G401 (cell line): ENCODE measurements around the gene KPNA3. TPM values are rescaled to one million over a fixed set of nuclear protein-coding genes. Genes with fewer than 3 reads are reported as not detected.
"Not testable (repeated sequence)": the region's sequence is repeated elsewhere in the genome, so short reads cannot be mapped to it uniquely, and the experiment has no call there.

ENCODE experiments used
- DNase-seq: peaks from one replicate; pipeline ENCODE4 v3.0.0-alpha.2; 2015; ENCODE audit warnings: low spot score
- in situ Hi-C: cut with HindIII; loops from 2 replicates; pipeline ENCODE4 v1.10.0; 2016; ENCODE audit warnings: low sequenced_read_pairs, mixed read lengths
- total RNA-seq: library from RNA; depleted of rRNA; stranded (reverse); fragments of >200 nt; shearing (Covaris generic); gene quantifications from 2 replicates; pipeline ENCODE4 v1.2.3, GENCODE V29; 2014

Gene KPNA3
- total RNA-seq, 1 experiment from 2014 or later: 26.4 TPM

DNA sequence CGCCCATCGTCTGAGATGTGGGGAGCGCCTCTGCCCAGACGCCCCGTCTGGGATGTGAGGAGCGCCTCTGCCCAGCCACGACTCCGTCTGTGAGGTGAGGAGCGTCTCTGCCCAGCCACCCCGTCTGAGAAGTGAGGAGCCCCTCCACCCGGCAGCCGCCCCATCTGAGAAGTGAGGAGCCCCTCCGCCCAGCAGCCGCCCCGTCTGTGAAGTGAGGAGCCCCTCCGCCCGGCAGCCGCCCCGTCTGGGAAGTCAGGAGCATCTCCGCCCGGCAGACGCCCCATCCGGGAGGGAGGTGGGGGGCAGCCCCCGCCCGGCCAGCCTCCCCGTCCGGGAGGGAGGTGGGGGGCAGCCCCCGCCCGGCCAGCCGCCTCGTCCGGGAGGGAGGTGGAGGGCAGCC lies 30.7 kb downstream of the KPNA3 start:
- DNase-seq, in situ Hi-C loops: not testable (repeated sequence)

DNA sequence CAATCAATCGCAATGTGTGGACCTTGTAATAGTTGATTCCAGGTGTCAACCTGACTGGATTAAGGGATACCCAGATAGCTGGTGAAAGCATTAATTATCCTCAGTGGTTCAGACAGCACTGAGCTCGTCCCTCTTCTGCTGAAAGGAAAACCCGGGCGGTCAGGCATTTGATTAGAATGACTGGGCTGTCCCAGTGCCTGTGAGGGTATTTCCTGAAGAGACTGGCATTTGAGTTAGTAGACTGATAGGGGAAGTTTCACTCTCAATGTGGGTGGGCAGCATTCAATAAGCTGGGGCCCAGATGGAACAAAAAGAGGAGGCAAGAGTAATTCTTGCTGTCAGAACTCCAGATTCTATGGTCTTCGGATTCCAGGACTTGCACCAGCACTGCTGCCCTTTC lies 31.9 kb downstream of the KPNA3 start:
- in situ Hi-C loops: no loop called here
- DNase-seq: no peak

DNA sequence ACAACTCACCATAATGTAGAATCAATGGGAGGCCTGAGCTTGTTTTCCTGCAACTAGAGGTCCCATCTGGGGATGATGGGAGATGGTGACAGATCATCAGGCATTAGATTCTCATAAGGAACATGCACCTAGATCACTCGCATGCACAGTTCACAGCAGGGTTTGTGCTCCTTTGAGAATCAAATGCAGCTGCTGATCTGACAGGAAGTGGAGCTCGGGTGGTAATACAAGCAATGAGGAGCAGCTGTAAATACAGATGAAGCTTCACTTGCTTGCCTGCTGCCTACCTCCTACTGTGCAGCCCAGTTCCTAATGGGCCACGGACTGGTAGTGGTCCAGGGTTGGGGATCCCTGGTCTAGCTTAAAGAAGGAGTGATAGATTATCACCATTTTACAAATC lies 33.0 kb downstream of the KPNA3 start:
- in situ Hi-C loops: no loop called here
- no peak for DNase-seq

DNA sequence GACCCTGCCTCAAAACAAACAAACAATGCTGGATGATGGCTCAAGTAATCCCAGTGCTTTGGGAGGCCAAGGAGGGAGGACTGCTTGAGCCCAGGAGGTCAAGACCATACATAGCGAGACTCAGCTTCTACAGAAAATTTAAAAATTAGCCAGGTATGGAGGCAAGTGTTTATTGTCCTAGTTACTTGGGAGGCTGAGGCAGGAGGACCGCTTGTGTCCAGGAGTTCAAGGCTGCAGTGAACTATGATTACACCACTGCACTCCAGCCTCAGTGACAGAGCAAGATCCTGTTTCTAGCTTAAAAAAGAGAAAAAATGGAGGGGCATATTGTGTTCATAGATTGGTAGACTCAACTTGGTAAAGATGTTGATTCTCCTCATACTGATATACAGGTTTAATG lies 36.2 kb downstream of the KPNA3 start:
- no peak for DNase-seq
- in situ Hi-C loops: no loop called here

DNA sequence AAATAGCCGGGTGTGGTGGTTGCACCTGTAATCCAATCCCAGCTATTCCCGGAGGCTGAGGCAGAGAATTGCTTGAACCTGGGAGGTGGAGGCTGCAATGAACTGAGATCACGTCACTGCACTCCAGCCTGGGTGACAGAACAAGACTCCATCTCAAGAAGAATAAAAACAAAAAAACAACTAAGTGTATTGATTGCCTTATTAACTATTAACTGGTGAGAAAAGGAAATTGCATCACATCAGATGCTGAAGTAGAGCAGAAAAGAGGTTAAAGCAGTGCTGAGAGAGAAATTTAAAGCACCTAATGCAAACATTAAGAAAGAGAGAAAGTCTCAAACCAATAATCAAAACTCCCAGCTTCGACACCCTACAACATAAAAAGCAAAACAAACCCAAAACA lies 38.3 kb downstream of the KPNA3 start:
- no peak for DNase-seq
- in situ Hi-C loops: no loop called here

DNA sequence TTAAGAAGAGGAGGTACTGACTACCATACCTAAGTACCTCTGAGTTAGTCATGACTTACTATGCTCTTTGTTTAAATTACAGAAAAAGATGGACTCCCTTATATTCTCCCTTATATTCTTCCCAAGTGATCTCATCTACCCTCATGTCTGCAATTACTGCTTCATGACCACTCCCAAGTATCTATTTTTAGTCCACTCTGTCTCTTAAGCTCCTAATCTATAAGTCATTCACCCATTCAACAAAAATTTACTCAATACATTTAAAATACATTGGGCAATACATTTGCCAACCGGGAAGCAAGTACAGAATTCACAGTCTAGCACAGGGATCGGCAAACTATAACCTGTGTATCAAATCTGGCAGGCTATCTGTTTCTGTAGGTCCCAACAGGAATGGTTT lies 42.6 kb downstream of the KPNA3 start:
- no peak for DNase-seq
- in situ Hi-C loops: no loop called here

DNA sequence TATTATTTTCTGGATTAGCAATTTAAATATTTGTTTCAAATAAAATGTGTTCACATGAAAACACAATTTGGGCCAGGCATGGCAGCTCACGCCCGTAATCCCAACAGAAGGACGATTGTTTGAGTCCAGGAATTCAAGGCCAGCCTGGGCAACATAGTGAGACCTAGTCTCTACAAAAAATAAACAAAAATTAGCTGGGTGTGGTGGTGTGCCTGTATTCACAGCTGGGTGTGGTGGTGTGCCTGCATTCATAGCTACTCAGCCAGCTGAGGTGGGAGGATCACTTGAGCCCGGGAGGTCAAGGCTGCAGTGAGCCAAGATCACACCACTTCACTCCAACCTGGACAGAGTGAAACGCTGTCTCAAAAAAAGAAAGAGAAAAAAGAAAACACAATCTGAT lies 46.4 kb downstream of the KPNA3 start:
- no peak for DNase-seq
- in situ Hi-C loops: no loop called here

DNA sequence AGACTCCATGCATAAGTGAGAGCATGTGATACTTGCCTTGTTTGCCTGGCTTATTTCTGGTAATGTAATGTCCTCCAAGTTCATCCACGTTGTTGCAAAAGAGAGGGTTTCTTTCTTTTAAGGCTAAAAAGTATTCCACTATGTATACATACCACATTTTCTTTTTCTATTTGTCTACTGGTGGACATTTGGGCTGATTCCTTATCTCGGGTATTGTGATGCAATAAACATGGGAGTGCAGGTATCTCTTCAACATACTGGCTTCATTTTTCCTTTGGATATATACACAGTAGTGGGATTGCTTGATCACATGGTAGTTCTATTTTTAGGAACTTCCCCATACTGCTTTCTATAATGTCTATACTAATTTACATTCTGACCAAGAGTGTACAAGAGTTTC lies 51.6 kb downstream of the KPNA3 start:
- in situ Hi-C loops: no loop called here
- no peak for DNase-seq

DNA sequence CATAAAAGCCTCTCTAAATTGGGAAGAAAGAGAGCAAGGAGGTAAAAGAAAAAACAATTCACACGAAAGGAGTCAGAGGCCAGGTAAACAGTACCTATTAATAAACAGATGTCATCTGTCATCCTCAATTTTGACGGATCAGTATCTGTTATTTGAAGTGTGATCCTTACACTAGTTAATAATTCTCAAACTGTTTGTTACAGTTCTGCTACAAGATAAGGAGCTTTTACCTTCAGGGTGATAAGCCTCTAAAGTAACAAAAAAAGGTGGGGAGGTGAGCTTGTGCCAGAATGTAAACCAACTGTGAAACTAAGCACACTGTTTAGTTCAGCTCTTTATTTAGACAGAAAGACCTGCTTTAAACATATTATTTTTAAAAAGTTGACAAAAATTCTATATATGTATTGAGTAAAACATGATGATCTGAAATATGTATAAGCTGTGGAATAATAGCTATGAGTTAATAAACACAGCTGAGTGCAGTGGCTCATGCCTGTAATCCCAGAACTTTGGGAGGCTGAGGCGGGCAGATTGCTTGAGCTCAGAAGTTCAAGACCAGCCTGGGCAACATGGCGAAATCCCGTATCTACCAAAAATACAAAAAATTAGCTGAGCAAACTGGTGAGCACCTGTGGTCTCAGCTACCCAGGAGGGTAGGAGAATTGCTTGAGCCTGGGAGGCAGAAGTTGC lies 52.8 kb downstream of the KPNA3 start:
- in situ Hi-C loops: no loop called here
- DNase-seq: no peak

DNA sequence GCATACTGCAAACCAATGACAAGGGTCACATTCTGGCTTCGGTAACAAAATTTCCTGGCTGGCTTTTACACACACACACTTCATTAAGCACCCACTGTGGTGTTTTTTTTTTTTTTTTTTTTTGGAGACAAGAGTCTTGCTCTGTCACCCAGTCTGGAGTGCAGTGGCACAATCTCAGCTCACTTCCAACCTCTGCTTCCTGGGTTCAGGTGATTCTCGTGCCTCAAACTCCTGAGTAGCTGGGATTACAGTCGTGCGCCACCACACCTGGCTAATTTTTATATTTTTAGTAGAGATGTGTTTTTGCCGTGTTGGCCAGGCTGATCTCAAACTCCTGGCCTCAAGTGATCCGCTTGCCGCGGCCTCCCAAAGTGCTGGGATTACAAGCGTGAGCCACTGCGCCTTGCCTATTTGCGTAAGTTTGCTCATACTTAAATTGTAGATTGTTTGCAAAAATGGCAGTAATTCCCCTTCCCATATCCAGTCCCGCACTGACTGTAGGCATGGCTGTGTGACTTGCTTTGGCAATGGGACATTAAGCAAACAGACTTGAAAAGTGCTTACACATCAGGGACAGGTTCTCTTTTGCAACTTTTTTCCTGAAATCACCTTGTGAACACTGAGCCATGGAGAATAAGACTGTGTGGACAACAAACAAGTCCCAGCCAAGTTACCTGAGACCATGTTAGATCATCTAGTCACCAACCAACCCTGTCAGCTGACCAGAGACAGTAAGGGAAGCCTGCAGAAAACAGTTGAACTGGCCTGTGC lies 59.1 kb downstream of the KPNA3 start:
- in situ Hi-C loops: no loop called here
- peak; percentile 11 for DNase-seq

DNA sequence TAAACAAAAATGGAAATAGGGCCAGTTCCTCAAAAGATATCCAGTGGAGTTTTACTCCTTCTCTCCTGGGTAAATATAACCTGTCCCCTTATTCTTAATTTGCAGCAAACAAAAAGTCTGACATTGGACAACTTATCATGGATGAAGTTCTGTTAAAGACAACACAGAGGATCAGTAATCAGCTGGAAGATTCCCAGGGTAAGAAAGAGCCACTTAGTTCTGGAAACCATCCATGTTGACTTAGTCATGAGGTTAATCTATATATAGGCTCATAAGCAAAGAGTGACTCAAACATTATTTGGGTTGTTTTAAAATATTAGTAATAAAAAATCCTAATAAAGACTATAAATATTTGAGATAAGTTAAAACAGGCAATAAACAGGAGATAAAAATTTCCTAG lies 60.7 kb downstream of the KPNA3 start:
- no peak for DNase-seq
- in situ Hi-C loops: no loop called here

DNA sequence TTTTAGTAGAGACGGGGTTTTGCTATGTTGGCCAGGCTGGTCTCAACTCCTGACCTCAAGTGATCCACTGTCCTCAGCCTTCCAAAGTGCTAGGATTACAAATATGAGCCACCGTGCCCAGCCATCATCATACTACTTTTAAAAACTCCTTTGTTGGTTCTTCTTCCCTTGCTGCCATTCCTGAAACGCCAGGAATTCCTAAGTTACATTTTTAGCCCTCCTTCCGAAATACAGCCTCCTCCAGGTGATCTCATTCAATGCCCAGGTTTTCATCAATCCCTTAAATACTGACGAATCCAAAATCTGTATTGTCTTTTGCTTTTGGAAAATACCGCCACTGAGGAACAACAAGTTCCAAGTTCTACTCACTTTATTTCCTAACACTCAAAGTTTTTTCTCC lies 75.9 kb downstream of the KPNA3 start:
- no peak for DNase-seq
- in situ Hi-C loops: no loop called here

DNA sequence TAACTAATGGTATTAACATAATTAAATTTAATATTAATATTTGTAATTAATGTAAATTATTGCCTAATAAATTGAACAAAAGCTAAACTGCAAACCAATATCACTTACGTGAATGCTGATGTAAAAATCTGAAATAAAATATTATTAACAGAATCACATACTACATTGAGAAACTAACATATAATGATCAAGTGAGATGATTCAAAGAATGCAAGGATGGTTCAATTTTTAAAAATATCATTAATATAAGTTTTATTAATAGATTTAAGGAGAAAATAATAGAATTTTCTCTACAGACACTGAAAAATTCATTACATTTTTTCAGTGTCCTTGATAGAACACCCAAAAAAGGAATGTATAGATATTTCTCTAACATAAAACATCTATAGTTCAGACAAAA lies 77.7 kb downstream of the KPNA3 start:
- in situ Hi-C loops: no loop called here

DNA sequence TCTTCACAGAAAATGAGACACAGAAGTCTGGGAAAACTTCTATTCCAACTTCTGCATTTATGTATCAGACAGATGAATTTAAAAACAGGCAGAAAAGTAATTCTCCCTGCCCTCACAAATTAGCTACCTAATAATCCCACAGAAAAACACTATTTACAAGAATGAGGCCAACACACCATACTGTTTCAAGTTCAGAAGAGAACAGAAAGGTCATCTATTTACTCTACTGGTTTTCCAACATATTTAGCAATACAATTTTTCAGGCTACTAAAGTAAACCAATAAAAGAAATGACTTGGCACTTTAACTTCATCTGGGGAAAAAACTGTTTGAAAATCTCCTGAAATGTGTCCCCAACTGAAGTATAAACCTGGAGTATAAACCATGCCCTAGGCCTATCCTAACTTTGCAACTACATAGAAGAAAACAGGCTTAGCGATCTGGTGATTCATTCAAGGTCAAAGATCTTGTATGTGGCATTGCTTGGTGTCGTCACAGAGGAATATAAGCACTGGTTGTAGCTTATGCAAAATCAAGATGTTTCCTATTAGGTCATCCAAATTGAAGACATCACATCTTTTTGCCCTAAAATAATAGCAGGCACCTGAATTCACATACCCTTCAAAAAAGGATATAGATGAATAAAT lies 81.1 kb downstream of the KPNA3 start:
- no peak for DNase-seq

More for the DNA sequence above, 77.7 kb downstream of the KPNA3 start:
- DNase-seq: no peak

DNA sequence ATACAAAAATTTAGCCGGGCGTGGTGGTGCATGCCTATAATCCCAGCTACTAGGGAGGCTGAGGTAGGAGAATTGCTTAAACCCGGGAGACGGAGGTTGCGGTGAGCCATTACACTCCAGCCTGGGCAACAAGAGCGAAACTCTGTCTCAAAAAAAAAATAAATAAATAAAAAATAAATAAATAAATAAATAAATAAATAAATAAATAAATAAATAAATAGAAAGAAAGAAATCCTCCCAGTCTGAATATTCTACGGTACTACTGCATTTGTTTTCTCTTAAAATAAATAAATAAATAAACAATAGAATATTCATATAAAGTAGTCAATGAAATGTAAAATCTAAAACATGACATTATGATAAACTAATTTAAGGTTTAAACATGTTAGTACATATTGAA lies 88.2 kb downstream of the KPNA3 start:
- in situ Hi-C loops, DNase-seq: not testable (repeated sequence)

More for the DNA sequence above, 81.1 kb downstream of the KPNA3 start:
- in situ Hi-C loops: no loop called here

DNA sequence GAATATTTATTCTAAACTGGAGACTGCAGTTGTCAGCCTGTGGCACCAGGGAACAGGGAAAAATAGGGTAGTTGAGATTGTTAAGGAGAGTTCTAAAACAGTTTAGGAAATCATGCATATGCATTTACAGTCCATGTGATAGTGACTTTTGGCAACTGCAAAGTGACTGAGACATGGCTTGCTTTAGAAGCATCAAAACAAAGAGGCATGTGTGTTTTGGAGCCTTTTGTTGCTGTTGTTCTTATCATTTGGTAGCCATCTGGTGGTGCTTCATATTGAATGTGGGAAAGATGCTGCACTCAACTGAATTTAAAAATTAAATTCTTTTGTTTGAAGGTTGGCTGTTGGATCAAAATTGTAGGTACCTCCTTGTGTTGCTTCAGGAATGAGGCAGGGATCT lies 91.0 kb downstream of the KPNA3 start:
- no peak for DNase-seq
- in situ Hi-C loops: no loop called here

DNA sequence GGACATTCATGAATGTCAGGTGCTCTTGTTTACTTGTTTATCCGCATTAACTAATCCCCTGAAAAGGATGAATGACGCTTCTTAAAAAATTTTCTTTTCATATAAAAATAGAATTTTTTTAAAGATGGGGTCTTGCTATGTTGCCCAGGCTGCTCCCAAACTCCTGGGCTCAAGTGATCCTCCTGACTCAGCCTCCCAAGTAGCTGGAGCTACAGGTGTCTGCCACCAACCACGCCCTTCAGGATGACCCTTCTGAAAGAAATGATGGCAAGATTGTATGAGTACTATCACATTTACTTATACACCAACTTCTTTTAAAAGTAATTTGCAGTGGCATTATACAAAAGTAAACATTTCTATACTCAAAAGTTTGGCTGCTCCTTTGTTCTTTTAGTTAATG lies 95.0 kb downstream of the KPNA3 start:
- DNase-seq: no peak
- in situ Hi-C loops: no loop called here

DNA sequence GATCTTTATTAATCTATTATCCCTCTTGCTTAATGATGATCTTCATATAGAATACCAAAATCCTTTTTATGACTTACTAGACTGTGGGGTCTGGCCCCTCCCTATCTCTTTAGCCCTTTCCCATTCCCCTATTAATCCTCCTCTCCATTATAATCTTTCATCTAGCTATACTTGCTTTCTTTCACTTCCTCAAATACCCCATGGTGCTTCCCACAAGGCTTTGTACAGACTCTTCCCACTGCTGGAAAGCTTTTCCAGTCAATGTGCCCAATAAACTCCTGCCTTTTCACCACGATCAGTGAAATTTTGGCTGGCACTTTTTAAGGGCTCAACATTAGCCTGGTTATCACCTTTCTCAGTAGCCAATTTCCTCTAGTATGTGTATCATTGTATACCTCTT lies 98.0 kb downstream of the KPNA3 start:
- in situ Hi-C loops: no loop called here
- no peak for DNase-seq

DNA sequence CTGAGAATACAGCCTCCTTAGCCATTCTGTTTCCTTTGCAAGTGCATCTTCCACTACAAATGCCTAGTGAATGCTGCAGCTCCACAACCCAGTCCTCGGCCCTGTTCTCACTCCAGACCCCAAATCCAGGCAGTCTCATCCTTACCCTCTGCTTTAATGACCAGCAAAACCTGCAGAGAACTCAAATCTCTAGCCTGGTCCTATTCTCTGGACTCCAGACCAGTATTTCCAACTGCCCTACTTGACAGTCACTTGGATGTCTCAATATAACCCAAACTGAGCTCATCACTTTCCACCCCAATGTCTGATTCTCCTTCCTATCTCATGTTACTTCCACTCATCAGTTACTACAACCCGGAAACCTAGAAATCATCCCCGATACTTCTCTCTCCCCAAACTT lies 98.6 kb downstream of the KPNA3 start:
- DNase-seq: no peak
- in situ Hi-C loops: no loop called here

DNA sequence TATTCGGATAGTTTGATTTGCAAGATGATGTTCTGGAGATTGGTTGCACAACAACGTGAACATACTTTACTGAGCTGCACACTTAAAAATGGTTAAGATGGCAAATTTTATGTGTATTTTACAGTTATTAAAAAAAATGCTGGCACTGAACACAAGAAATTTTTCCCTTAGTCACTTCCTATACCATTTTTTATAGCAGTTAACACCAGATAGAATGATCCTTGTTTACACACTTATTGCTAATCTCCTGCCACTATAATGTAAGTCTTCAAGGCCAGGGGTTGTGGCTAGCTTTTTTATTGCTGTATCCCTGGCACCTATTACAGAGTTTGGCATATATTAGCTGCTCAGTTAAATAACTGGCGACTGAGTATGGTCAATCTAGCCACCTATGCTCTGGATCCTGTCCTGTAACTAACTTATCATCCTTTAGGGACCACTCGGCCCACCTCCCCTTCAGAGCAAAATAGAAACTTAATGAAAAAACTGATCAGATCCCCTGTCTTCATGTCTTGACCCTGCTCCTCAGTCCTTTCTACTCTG lies 99.2 kb downstream of the KPNA3 start:
- DNase-seq: no peak
- in situ Hi-C loops: no loop called here
